SW480 (cell line): ENCODE data around the gene TMEM247.

Experiments
- DNase-seq: peaks from one replicate; pipeline ENCODE4 v3.0.0-alpha.2; 2016; ENCODE audit warnings: low spot score

TMEM247 gene

GRCh38 chr2:46489423-46490174, 10.2 kb downstream of the TMEM247 start:
- DNase-seq = no peak

- DNase-seq = no peak
These were observed 11.3 kb downstream of the TMEM247 start for GRCh38 chr2:46490521-46491141.

GRCh38 chr2:46492301-46492700, 12.9 kb downstream of the TMEM247 start:
- DNase-seq = no peak

- DNase-seq = no peak
These were observed 14.0 kb downstream of the TMEM247 start for GRCh38 chr2:46493241-46493970.

GRCh38 chr2:46493971-46494250, 14.5 kb downstream of the TMEM247 start:
- DNase-seq = no peak

GRCh38 chr2:46494596-46494995, 15.2 kb downstream of the TMEM247 start:
- DNase-seq = no peak

- no peak for DNase-seq
These were observed 16.1 kb downstream of the TMEM247 start for GRCh38 chr2:46495231-46496030.

- DNase-seq = no peak
These were observed 18.4 kb downstream of the TMEM247 start for GRCh38 chr2:46497766-46498165.

GRCh38 chr2:46498681-46499080, 19.3 kb downstream of the TMEM247 start:
- DNase-seq = no peak

GRCh38 chr2:46499392-46499785, 20.0 kb downstream of the TMEM247 start:
- no peak for DNase-seq

GRCh38 chr2:46500801-46501200, 21.4 kb downstream of the TMEM247 start:
- DNase-seq = no peak

GRCh38 chr2:46502291-46502885, 23.0 kb downstream of the TMEM247 start:
- DNase-seq = no peak

GRCh38 chr2:46503686-46504085, 24.3 kb downstream of the TMEM247 start:
- no peak for DNase-seq

GRCh38 chr2:46504221-46504620, 24.9 kb downstream of the TMEM247 start:
- DNase-seq = no peak

- no peak for DNase-seq
These were observed 25.5 kb downstream of the TMEM247 start for GRCh38 chr2:46504685-46505471.

- DNase-seq = no peak
These were observed 26.1 kb downstream of the TMEM247 start for GRCh38 chr2:46505472-46505783.

- no peak for DNase-seq
These were observed 26.9 kb downstream of the TMEM247 start for GRCh38 chr2:46506131-46506706.

- no peak for DNase-seq
These were observed 28.9 kb downstream of the TMEM247 start for GRCh38 chr2:46508312-46508711.

GRCh38 chr2:46508759-46509158, 29.4 kb downstream of the TMEM247 start:
- DNase-seq = no peak

- no peak for DNase-seq
These were observed 30.4 kb downstream of the TMEM247 start for GRCh38 chr2:46509804-46510203.

GRCh38 chr2:46510598-46511177, 31.3 kb downstream of the TMEM247 start:
- no peak for DNase-seq
